Type B pancreatic cell (in vitro differentiated cells): ENCODE data around the gene SLC12A7. TPM values are rescaled to one million over a fixed set of nuclear protein-coding genes. Genes with fewer than 3 reads are reported as not detected.

ENCODE experiments used
- DNase-seq: peaks from one replicate; pipeline ENCODE4 v3.0.0; 2021; ENCODE audit warnings: mixed read lengths; ENCODE audit not compliant: unreplicated experiment; ENCODE audit errors: extremely low spot score
- H3K27ac Mint-ChIP-seq: 2 replicates; pipeline ENCODE4 v1.8.0; 2021; ENCODE audit warnings: mild to moderate bottlenecking, mixed read lengths
- H3K27me3 Mint-ChIP-seq: 2 replicates; pipeline ENCODE4 v1.8.0; 2021; ENCODE audit warnings: mixed read lengths
- H3K36me3 Mint-ChIP-seq: 2 replicates; pipeline ENCODE4 v1.8.0; 2021; ENCODE audit warnings: mixed read lengths
- H3K4me1 Mint-ChIP-seq: one replicate; pipeline ENCODE4 v1.8.0; 2021; ENCODE audit warnings: mixed read lengths; ENCODE audit not compliant: unreplicated experiment
- H3K4me3 Mint-ChIP-seq: 2 replicates; pipeline ENCODE4 v1.8.0; 2021; ENCODE audit warnings: mild to moderate bottlenecking, mixed read lengths
- H3K9me3 Mint-ChIP-seq: 2 replicates; pipeline ENCODE4 v1.8.0; 2021; ENCODE audit warnings: mixed read lengths
- total RNA-seq: library from RNA; stranded (reverse); gene quantifications from 2 replicates; pipeline ENCODE4 v1.2.1, GENCODE V29; 2021; ENCODE audit warnings: low replicate concordance
- TF ChIP-seq, protein P1 (sequence below): fragments of 200-600 bp; sonication (generic); conservative IDR thresholded peaks from 2 replicates; pipeline ENCODE4 v1.5.0; 2021; ENCODE audit warnings: antibody characterized with exemption, mild to moderate bottlenecking

The SLC12A7 gene
- total RNA-seq, 1 donor from 2014 or later: 57.6 TPM

DNA sequence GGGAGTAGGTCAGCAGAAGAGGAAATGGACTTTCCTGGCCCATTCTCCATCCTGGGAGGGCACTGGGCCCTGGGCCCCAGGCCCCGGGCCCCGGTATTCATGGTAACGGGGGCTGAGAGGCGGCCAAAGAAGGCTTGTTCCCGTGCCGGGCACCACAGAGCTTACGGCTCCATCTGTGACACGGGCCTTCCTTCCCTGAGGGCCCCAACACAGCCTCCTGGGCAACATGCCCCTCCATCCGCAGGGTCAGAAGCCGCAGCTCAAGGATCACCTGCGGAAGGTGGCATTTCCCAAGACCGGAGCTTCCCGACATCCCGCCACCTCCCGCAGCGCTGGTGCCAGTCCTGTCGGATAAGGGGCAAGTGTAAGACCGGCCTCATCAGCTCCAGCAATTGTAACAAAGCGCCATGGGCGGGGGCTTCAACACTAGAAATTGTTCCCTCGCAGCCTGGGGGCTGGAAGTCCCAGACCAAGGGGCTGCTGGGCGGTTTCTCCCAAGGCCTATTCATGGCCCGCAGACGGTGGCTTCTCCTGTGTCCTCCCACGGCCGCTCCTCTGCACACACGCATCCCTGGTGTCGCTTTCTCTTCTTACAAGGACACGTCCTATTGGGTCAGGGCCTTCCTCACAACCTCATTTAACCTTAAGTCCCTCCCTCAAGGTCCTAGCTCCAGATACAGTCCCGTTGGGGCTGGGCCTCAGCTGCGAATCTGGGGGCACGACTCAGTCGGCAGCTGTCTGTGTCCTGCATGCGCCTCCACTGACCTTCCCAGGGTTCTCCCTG lies 31.2 kb upstream of the SLC12A7 start:
- no peak for DNase-seq
- H3K27ac Mint-ChIP-seq: no peak overlapping the region
- TF ChIP-seq, protein P1, sequence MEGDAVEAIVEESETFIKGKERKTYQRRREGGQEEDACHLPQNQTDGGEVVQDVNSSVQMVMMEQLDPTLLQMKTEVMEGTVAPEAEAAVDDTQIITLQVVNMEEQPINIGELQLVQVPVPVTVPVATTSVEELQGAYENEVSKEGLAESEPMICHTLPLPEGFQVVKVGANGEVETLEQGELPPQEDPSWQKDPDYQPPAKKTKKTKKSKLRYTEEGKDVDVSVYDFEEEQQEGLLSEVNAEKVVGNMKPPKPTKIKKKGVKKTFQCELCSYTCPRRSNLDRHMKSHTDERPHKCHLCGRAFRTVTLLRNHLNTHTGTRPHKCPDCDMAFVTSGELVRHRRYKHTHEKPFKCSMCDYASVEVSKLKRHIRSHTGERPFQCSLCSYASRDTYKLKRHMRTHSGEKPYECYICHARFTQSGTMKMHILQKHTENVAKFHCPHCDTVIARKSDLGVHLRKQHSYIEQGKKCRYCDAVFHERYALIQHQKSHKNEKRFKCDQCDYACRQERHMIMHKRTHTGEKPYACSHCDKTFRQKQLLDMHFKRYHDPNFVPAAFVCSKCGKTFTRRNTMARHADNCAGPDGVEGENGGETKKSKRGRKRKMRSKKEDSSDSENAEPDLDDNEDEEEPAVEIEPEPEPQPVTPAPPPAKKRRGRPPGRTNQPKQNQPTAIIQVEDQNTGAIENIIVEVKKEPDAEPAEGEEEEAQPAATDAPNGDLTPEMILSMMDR: no peak
- peaks cover 15% of the 10 kb centered on the region for H3K4me1 Mint-ChIP-seq
- H3K4me3 Mint-ChIP-seq: no peak overlapping the region
- no peaks in the 10 kb centered on the region for H3K27me3 Mint-ChIP-seq
- no peaks in the 10 kb centered on the region for H3K9me3 Mint-ChIP-seq
- no peaks in the 10 kb centered on the region for H3K36me3 Mint-ChIP-seq

DNA sequence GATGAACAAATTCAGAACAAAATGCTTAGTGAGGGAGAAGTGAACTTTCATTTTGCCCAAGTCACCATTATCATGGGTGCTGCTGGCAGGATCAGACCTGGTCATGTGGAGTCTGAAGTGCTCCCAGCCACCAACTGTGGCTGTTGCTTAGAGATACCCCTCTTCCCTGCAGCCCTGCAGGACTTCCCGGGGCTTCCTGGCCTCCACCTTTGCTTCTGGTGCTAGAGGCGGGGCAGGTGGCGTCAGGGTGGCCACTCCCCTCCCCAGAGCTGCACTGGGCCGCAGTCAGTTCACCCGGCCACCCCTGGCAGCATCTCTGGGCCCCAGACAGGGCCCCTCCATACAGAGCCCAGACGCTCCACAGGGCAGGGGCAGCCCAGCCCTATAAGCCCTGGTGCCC lies 30.0 kb upstream of the SLC12A7 start:
- Mint-ChIP-seq H3K4me1 (peaks cover 17% of the 10 kb centered on the region), H3K27me3 (no peaks in the 10 kb centered on the region), H3K36me3 (no peaks in the 10 kb centered on the region), H3K27ac (no peak overlapping the region), H3K9me3 (no peaks in the 10 kb centered on the region), H3K4me3 (no peak overlapping the region)
- no peak for DNase-seq
- TF ChIP-seq, protein P1: no peak

DNA sequence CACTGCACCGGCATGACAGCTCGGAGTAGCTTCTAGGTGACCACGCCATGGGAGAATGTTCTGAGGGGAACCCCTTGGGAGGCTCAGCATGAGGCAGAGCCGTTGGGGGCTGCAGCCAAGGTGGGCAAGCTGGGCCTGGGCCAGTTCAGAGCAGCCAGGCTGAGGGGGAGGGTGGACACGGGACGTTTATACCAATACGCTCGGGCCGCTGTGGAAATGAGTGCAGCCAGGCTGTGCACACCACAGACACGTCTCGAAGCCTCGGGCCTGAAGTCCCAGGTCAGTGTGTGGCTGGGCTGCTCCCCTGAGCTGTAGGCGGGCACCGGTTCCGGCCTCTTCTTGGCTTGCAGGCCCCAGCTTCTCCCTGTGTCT lies 28.9 kb upstream of the SLC12A7 start:
- Mint-ChIP-seq H3K27me3 (peaks cover 3% of the 10 kb centered on the region), H3K36me3 (no peaks in the 10 kb centered on the region)

DNA sequence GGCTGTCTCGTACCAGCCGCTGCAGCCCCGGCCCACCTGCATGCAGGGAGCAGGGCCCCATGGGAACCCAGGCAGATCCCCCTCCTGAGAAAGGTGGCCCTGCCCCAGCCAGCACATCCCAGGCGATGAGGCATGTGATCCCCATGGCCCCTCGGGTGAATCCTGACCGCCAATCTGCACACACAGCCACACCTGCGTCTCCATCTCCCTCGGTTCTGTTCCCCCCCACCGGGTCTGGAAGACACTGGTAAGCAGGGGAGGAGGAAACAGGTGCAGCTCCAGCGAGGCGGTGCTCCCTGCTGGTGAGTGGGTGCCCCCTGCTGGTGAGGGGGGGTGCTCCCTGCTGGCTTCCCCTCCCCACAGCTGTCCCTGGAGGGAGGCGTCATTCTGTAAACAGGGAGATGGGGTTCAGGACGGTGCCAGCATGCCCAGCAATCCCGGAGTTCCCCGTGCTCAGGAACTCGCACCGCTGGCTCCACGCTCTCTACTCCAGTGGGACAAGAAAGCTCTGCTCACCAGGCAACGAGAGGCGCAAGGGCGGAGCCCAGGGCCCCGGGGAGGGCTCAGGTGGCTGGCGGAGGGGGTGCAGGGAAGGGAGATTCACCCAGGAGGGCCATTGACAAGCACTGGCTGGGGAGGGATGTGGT lies 28.4 kb upstream of the SLC12A7 start:
- no peaks in the 10 kb centered on the region for H3K36me3 Mint-ChIP-seq
- DNase-seq: no peak
- H3K9me3 Mint-ChIP-seq: no peaks in the 10 kb centered on the region
- H3K4me1 Mint-ChIP-seq: peaks cover 18% of the 10 kb centered on the region
- H3K27ac Mint-ChIP-seq: no peak overlapping the region
- peaks cover 3% of the 10 kb centered on the region for H3K27me3 Mint-ChIP-seq
- TF ChIP-seq, protein P1: peak; percentile 73
- H3K4me3 Mint-ChIP-seq: no peak overlapping the region

More for the DNA sequence above, 28.9 kb upstream of the SLC12A7 start:
- Mint-ChIP-seq H3K4me1 (peaks cover 17% of the 10 kb centered on the region), H3K27ac (no peak overlapping the region), H3K4me3 (no peak overlapping the region), H3K9me3 (no peaks in the 10 kb centered on the region)
- TF ChIP-seq, protein P1: no peak
- no peak for DNase-seq

DNA sequence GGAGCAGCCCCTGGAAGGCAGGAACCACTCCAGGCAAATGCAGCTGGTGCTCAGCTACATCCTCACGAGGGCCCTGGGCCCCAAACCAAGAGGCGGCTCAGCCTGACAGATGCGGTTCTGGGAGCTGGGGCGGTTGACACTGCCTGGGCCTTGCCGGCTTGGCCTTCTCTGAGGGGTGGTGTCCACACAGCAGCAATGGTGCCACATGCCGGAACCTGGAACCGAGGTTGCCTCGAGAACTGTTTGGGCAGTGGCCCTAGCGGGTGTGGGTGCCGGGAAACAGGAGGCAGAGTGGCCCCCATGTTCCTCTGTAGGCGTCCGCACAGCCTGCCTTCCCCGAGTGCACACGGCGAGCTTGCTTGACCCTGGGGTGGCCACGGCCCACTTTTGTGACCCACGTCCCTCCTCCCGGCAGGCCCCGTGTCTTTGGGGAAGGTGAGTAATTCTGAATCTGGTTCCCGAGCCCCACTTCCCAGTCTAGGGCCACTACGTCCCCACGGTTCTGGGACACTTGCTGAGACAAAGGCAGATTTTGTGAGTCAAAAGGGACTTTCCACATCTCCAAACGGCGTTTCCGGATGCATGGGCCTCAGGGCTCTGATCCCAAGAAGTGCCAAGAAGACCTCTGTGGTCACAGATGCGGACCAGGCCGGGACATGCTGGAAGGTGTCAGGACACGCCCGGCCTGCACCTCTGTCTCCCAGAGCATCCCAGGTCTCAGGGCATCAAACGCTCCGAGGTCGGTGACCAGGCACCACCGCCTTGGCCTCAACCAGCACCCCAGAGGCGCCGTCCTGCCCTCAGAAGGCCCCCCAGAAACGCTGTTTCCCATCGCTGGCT lies 27.7 kb upstream of the SLC12A7 start:
- H3K9me3 Mint-ChIP-seq: no peaks in the 10 kb centered on the region
- H3K27ac Mint-ChIP-seq: no peak overlapping the region
- no peak overlapping the region for H3K4me3 Mint-ChIP-seq
- TF ChIP-seq, protein P1: no peak
- H3K36me3 Mint-ChIP-seq: no peaks in the 10 kb centered on the region
- peaks cover 18% of the 10 kb centered on the region for H3K4me1 Mint-ChIP-seq
- peaks cover 3% of the 10 kb centered on the region for H3K27me3 Mint-ChIP-seq
- no peak for DNase-seq
